HepG2 (cell line): Measurements from ENCODE around the gene CCDC148. TPM values are rescaled to one million over a fixed set of nuclear protein-coding genes. Genes with fewer than 3 reads are reported as not detected.

Source experiments
- CENPT ChIP-seq: sonication (generic); formaldehyde crosslinking; IDR thresholded peaks from 2 replicates; pipeline ENCODE4 v1.8.0; 2022; ENCODE audit warnings: low read depth, mild to moderate bottlenecking, moderate library complexity, missing genetic modification reagents
- GFI1 ChIP-seq: sonication (generic); formaldehyde crosslinking; IDR thresholded peaks from 2 replicates; pipeline ENCODE4 v1.5.0; 2020; ENCODE audit warnings: missing genetic modification reagents, mild to moderate bottlenecking, borderline replicate concordance
- HMGA1 ChIP-seq: sonication (generic); formaldehyde crosslinking; conservative IDR thresholded peaks from 2 replicates; pipeline ENCODE4 v1.4.0; 2020; ENCODE audit warnings: missing genetic modification reagents
- HNRNPK ChIP-seq: fragments of 200-400 bp; formaldehyde crosslinking; IDR thresholded peaks from 2 replicates; pipeline ENCODE4 v1.6.1; 2018; ENCODE audit warnings: low read length, low read depth, moderate library complexity, mild to moderate bottlenecking; ENCODE audit not compliant: poor library complexity, severe bottlenecking
- KDM5B ChIP-seq: sonication (generic); formaldehyde crosslinking; IDR thresholded peaks from 2 replicates; pipeline ENCODE4 v1.4.0; 2020; ENCODE audit warnings: missing genetic modification reagents, mild to moderate bottlenecking, borderline replicate concordance
- KLF12 ChIP-seq: sonication (generic); formaldehyde crosslinking; IDR thresholded peaks from 2 replicates; pipeline ENCODE4 v1.4.0; 2020; ENCODE audit warnings: missing genetic modification reagents, borderline replicate concordance
- MYPOP ChIP-seq: sonication (generic); formaldehyde crosslinking; IDR thresholded peaks from 2 replicates; pipeline ENCODE4 v1.8.1; 2023; ENCODE audit warnings: mild to moderate bottlenecking, moderate library complexity, missing genetic modification reagents
- NFIB ChIP-seq: sonication (generic); formaldehyde crosslinking; IDR thresholded peaks from 2 replicates; pipeline ENCODE4 v1.9.0; 2021; ENCODE audit warnings: missing genetic modification reagents, mild to moderate bottlenecking, borderline replicate concordance
- RFX1 ChIP-seq: fragments of 450-650 bp; IDR thresholded peaks from 2 replicates; pipeline ENCODE4 v1.6.1; 2017
- RFXANK ChIP-seq: IDR thresholded peaks from 2 replicates; pipeline ENCODE4 v1.6.1; 2016
- RORA ChIP-seq: sonication (generic); formaldehyde crosslinking; IDR thresholded peaks from 2 replicates; pipeline ENCODE4 v1.5.0; 2020; ENCODE audit warnings: mild to moderate bottlenecking, missing genetic modification reagents, moderate library complexity
- SALL1 ChIP-seq: sonication (generic); formaldehyde crosslinking; IDR thresholded peaks from 2 replicates; pipeline ENCODE4 v1.8.0; 2022; ENCODE audit warnings: mild to moderate bottlenecking, missing genetic modification reagents
- SRSF9 ChIP-seq: fragments of 200-400 bp; formaldehyde crosslinking; IDR thresholded peaks from 2 replicates; pipeline ENCODE4 v1.6.1; 2018; ENCODE audit warnings: borderline replicate concordance, mild to moderate bottlenecking, low read depth, low read length; ENCODE audit not compliant: insufficient read depth, poor library complexity, severe bottlenecking
- ZFX ChIP-seq: sonication (generic); formaldehyde crosslinking; IDR thresholded peaks from 2 replicates; pipeline ENCODE4 v1.4.0; 2020; ENCODE audit warnings: mild to moderate bottlenecking, low read depth, missing genetic modification reagents, moderate library complexity
- ZNF10 ChIP-seq: sonication (generic); formaldehyde crosslinking; IDR thresholded peaks from 2 replicates; pipeline ENCODE4 v1.4.0; 2020; ENCODE audit warnings: mild to moderate bottlenecking, low read depth, missing genetic modification reagents, borderline replicate concordance
- ZNF33A ChIP-seq: sonication (generic); formaldehyde crosslinking; IDR thresholded peaks from 2 replicates; pipeline ENCODE4 v1.5.1; 2020; ENCODE audit warnings: missing genetic modification reagents, mild to moderate bottlenecking, moderate library complexity, borderline replicate concordance
- ZNF616 ChIP-seq: sonication (generic); formaldehyde crosslinking; IDR thresholded peaks from 2 replicates; pipeline ENCODE4 v1.5.0; 2020; ENCODE audit warnings: low read depth, mild to moderate bottlenecking, missing genetic modification reagents
- ZNF713 ChIP-seq: sonication (generic); formaldehyde crosslinking; IDR thresholded peaks from 2 replicates; pipeline ENCODE4 v1.4.0; 2020; ENCODE audit warnings: mild to moderate bottlenecking, missing genetic modification reagents
- ZNF737 ChIP-seq: sonication (generic); formaldehyde crosslinking; IDR thresholded peaks from 2 replicates; pipeline ENCODE4 v1.5.0; 2020; ENCODE audit warnings: missing genetic modification reagents, mild to moderate bottlenecking, borderline replicate concordance
- polyA plus RNA-seq, 8 experiments: library from polyadenylated mRNA; depleted of rRNA in 3 of 8; stranded (reverse) in 7 of 8; unstranded in 1 of 8; fragments of >200 nt; fragmentation: Illumina TruSeq in 4 of 8; extraction: Trizol in 4 of 8; gene quantifications; 2 replicates each; pipeline versions ENCODE4 v1.2.1 to v1.2.3, GENCODE V29; 2011 to 2016; ENCODE audit warnings: low read depth in 4 of 8, missing spikeins in 1 of 8, mixed read lengths in 1 of 8; ENCODE audit not compliant: insufficient read depth in 1 of 8
- total RNA-seq, 5 experiments: library from RNA; depleted of rRNA; stranded (reverse); fragments of >200 nt; fragmentation: Illumina TruSeq; extraction: Trizol; gene quantifications; 2 replicates each; pipeline ENCODE4 v1.2.3, GENCODE V29; 2016; ENCODE audit warnings: low read depth in 1 of 5
- TF ChIP-seq, protein P1 (sequence below): conservative IDR thresholded peaks from 2 replicates; pipeline ENCODE4 v1.6.1; 2018; ENCODE audit warnings: missing genetic modification reagents
- TF ChIP-seq, protein P2 (sequence below): sonication (generic); formaldehyde crosslinking; IDR thresholded peaks from 2 replicates; pipeline ENCODE4 v1.4.0; 2020; ENCODE audit warnings: missing genetic modification reagents, mild to moderate bottlenecking, borderline replicate concordance
- TF ChIP-seq, protein P3 (sequence below): sonication (generic); formaldehyde crosslinking; IDR thresholded peaks from 2 replicates; pipeline ENCODE4 v1.8.0; 2022; ENCODE audit warnings: mild to moderate bottlenecking, missing genetic modification reagents

The CCDC148 gene
- total and polyA plus RNA-seq, 2 of the 13 experiments (the other 11 are each of a cell fraction or from before 2014, with no cell fraction given): 0.30 to 0.49 TPM

DNA sequence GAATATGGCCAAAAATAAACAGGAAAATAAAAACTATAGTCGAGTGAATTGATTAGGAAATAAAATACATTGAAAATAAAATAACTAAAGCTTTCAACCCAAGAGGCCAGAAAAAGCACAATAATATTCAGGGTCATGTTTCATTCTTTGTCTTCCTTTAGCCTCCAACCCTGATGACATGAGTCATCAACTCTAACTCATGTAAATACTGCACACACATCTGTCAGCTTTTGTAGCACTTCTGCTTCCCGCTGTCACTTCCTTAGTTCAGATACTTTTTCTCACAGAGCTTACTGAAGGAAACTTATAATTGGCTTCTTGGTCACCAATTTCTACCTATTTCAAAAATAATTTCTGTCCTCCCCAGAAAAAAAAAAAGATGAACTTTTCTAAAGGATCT lies 242.1 kb downstream of the CCDC148 start (continued):
- TF ChIP-seq ZFX (CRISPR knock-in tag): no peak
- no peak for TF ChIP-seq HMGA1
- TF ChIP-seq, protein P1, sequence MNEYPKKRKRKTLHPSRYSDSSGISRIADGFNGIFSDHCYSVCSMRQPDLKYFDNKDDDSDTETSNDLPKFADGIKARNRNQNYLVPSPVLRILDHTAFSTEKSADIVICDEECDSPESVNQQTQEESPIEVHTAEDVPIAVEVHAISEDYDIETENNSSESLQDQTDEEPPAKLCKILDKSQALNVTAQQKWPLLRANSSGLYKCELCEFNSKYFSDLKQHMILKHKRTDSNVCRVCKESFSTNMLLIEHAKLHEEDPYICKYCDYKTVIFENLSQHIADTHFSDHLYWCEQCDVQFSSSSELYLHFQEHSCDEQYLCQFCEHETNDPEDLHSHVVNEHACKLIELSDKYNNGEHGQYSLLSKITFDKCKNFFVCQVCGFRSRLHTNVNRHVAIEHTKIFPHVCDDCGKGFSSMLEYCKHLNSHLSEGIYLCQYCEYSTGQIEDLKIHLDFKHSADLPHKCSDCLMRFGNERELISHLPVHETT (CRISPR knock-in tag): no peak
- TF ChIP-seq KLF12: no peak
- no peak for TF ChIP-seq MYPOP
- no peak for TF ChIP-seq RORA (CRISPR knock-in tag)
- TF ChIP-seq ZNF737: no peak
- no peak for TF ChIP-seq ZNF33A (CRISPR knock-in tag)
- TF ChIP-seq HNRNPK: no peak
- no peak; the same call in 1 of the 2 replicates for TF ChIP-seq SALL1 (CRISPR knock-in tag)
- TF ChIP-seq ZNF10 (CRISPR knock-in tag): no peak
- no peak for TF ChIP-seq RFXANK
- TF ChIP-seq RFX1: no peak
- no peak for TF ChIP-seq SRSF9
- no peak for TF ChIP-seq ZNF616 (CRISPR knock-in tag)
- no peak for TF ChIP-seq KDM5B
- TF ChIP-seq, protein P2, sequence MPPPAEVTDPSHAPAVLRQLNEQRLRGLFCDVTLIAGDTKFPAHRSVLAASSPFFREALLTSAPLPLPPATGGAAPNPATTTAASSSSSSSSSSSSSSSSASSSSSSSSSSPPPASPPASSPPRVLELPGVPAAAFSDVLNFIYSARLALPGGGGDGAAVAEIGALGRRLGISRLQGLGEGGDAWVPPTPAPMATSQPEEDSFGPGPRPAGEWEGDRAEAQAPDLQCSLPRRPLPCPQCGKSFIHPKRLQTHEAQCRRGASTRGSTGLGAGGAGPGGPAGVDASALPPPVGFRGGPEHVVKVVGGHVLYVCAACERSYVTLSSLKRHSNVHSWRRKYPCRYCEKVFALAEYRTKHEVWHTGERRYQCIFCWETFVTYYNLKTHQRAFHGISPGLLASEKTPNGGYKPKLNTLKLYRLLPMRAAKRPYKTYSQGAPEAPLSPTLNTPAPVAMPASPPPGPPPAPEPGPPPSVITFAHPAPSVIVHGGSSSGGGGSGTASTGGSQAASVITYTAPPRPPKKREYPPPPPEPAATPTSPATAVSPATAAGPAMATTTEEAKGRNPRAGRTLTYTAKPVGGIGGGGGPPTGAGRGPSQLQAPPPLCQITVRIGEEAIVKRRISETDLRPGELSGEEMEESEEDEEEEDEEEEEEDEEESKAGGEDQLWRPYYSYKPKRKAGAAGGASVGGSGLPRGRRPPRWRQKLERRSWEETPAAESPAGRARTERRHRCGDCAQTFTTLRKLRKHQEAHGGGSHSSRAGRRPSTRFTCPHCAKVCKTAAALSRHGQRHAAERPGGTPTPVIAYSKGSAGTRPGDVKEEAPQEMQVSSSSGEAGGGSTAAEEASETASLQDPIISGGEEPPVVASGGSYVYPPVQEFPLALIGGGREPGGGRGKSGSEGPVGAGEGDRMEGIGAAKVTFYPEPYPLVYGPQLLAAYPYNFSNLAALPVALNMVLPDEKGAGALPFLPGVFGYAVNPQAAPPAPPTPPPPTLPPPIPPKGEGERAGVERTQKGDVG (CRISPR knock-in tag): no peak
- TF ChIP-seq ZNF713 (CRISPR knock-in tag): no peak
- no peak for TF ChIP-seq GFI1 (CRISPR knock-in tag)
- TF ChIP-seq, protein P3, sequence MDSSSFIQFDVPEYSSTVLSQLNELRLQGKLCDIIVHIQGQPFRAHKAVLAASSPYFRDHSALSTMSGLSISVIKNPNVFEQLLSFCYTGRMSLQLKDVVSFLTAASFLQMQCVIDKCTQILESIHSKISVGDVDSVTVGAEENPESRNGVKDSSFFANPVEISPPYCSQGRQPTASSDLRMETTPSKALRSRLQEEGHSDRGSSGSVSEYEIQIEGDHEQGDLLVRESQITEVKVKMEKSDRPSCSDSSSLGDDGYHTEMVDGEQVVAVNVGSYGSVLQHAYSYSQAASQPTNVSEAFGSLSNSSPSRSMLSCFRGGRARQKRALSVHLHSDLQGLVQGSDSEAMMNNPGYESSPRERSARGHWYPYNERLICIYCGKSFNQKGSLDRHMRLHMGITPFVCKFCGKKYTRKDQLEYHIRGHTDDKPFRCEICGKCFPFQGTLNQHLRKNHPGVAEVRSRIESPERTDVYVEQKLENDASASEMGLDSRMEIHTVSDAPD: no peak
- TF ChIP-seq NFIB: no peak
- no peak for TF ChIP-seq CENPT (CRISPR knock-in tag)
